Measurements from ENCODE around the gene SPATA24. TPM values are rescaled to one million over a fixed set of nuclear protein-coding genes. Genes with fewer than 3 reads are reported as not detected.
"Not testable (repeated sequence)": the region's sequence is repeated elsewhere in the genome, so short reads cannot be mapped to it uniquely, and the experiment has no call there.

The SPATA24 gene
- 4.4 and 6.4 TPM in 2 replicates for total RNA-seq

- intact Hi-C loops (cut with micrococcal nuclease): loop anchor here (1.0 to 5.0 kb wide), 17 partner anchors 10 to 1227 kb away; partner anchors contain the start of genes APBB3, BRD8, DNAJC18 and ETF1
These were observed at the start of gene SPATA24 for GRCh38 chr5:139403787-139404483. TSS of gene SPATA24 (minus strand) at chr5:139404089. CDS start at chr5:139404060, 29 bp downstream.

- intact Hi-C loops (cut with micrococcal nuclease): no loop called here
These were observed 48.2 kb upstream of the SPATA24 start for GRCh38 chr5:139451878-139452660.

- intact Hi-C loops (cut with micrococcal nuclease): no loop called here
These were observed 47.3 kb upstream of the SPATA24 start for GRCh38 chr5:139451176-139451575.

GRCh38 chr5:139446956-139447779 lies 43.3 kb upstream of the SPATA24 start:
- intact Hi-C loops (cut with micrococcal nuclease): loop anchor here (1.0 kb wide), 2 partner anchors 8 to 11 kb away; partner anchors contain the start of gene DNAJC18

- intact Hi-C loops (cut with micrococcal nuclease): no loop called here
These were observed 41.7 kb upstream of the SPATA24 start for GRCh38 chr5:139445325-139446170.

- intact Hi-C loops (cut with micrococcal nuclease): no loop called here
These were observed 40.1 kb upstream of the SPATA24 start for GRCh38 chr5:139443831-139444453.

GRCh38 chr5:139440416-139440815 lies 36.5 kb upstream of the SPATA24 start:
- intact Hi-C loops (cut with micrococcal nuclease): not testable (repeated sequence)

GRCh38 chr5:139439013-139439903 lies 35.4 kb upstream of the SPATA24 start, which contains the start of gene DNAJC18:
TSS of gene DNAJC18 (minus strand) at chr5:139439525. CDS start at chr5:139439445, 80 bp downstream.
- intact Hi-C loops (cut with micrococcal nuclease): loop anchor here (1.0 to 5.0 kb wide), 16 partner anchors 8 to 1125 kb away; partner anchors contain the start of genes ANKHD1, APBB3, HSPA9 and SLC35A4

GRCh38 chr5:139438707-139439012 lies 34.8 kb upstream of the SPATA24 start:
- intact Hi-C loops (cut with micrococcal nuclease): loop anchor here (1.0 to 5.0 kb wide), 16 partner anchors 9 to 1126 kb away; partner anchors contain the start of genes ANKHD1, APBB3, HSPA9 and SLC35A4

- intact Hi-C loops (cut with micrococcal nuclease): loop anchor here (5.0 kb wide), 1 partner anchor 202 kb away; no protein-coding TSS in a partner anchor
These were observed 31.8 kb upstream of the SPATA24 start for GRCh38 chr5:139435676-139436075.

GRCh38 chr5:139431706-139432105 lies 27.8 kb upstream of the SPATA24 start:
- intact Hi-C loops (cut with micrococcal nuclease): no loop called here

- intact Hi-C loops (cut with micrococcal nuclease): no loop called here
These were observed 26.1 kb upstream of the SPATA24 start for GRCh38 chr5:139430015-139430414.

- intact Hi-C loops (cut with micrococcal nuclease): no loop called here
These were observed 22.5 kb upstream of the SPATA24 start for GRCh38 chr5:139426203-139426885.

GRCh38 chr5:139425497-139425896 lies 21.6 kb upstream of the SPATA24 start:
- intact Hi-C loops (cut with micrococcal nuclease): no loop called here

- intact Hi-C loops (cut with micrococcal nuclease): loop anchor here (1.0 kb wide), 10 partner anchors 17 to 343 kb away; partner anchors contain the start of genes DNAJC18, STING1 and UBE2D2
These were observed 18.5 kb upstream of the SPATA24 start for GRCh38 chr5:139422307-139422893.

- intact Hi-C loops (cut with micrococcal nuclease): no loop called here
These were observed 15.6 kb upstream of the SPATA24 start for GRCh38 chr5:139419226-139420192.

- intact Hi-C loops (cut with micrococcal nuclease): no loop called here
These were observed 14.9 kb upstream of the SPATA24 start for GRCh38 chr5:139418793-139419192.

Data from T-helper 1 cell treated with Interleukin-12 subunit alpha and Interleukin-12 subunit beta and Interleukin-4 antibody, amounts not matched to agents 30 ng/mL and 1 ng/mL, for 36 hours (primary cell).